ENCODE data around the gene NUCKS1. TPM values are rescaled to one million over a fixed set of nuclear protein-coding genes. Genes with fewer than 3 reads are reported as not detected.

NUCKS1 gene, protein sequence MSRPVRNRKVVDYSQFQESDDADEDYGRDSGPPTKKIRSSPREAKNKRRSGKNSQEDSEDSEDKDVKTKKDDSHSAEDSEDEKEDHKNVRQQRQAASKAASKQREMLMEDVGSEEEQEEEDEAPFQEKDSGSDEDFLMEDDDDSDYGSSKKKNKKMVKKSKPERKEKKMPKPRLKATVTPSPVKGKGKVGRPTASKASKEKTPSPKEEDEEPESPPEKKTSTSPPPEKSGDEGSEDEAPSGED
- total RNA-seq (2021; fragmentation: NEBNext Ultra II Directional; extraction: Animal tissue kit (Norgen Biotek cat#: 25700)) (461 and 492 TPM in 2 replicates), polyA plus RNA-seq (2011; rRNA removed) (76.7 and 126 TPM in 2 replicates), polyA minus RNA-seq (2011; rRNA and poly(A)+ RNA removed) (251 and 290 TPM in 2 replicates)
- 127 TPM for polyA plus RNA-seq (2011; cell fraction: cytosol; rRNA removed)
- 25.0 TPM for polyA plus RNA-seq (2011; cell fraction: nucleus; rRNA removed)
- 126 to 194 TPM (median 138 TPM) in 4 replicates for polyA plus RNA-seq (2012, experiment 1 of 2)
- 86.0 TPM for polyA plus RNA-seq (2012, experiment 2 of 2)
- 304 TPM for polyA plus RNA-seq (2013, experiment 1 of 2)
- 309 TPM for polyA plus RNA-seq (2013, experiment 2 of 2)
- 140 TPM for polyA minus RNA-seq (2011; cell fraction: cytosol; rRNA and poly(A)+ RNA removed)
- polyA minus RNA-seq (2011; cell fraction: nucleus; rRNA and poly(A)+ RNA removed) = 97.7 TPM
- long read RNA-seq, experiment 1, full-length matches to known transcripts = 16 of 272 reads
- long read RNA-seq, experiment 1, partial matches to known transcripts = 19 of 272 reads
- long read RNA-seq, experiment 1, other reads (novel, unspliced or antisense) = 237 of 272 reads
- long read RNA-seq, experiment 2, full-length matches to known transcripts = 100 of 286 reads
- long read RNA-seq, experiment 2, partial matches to known transcripts = 162 of 286 reads
- long read RNA-seq, experiment 2, other reads (novel, unspliced or antisense) = 24 of 286 reads

DNA sequence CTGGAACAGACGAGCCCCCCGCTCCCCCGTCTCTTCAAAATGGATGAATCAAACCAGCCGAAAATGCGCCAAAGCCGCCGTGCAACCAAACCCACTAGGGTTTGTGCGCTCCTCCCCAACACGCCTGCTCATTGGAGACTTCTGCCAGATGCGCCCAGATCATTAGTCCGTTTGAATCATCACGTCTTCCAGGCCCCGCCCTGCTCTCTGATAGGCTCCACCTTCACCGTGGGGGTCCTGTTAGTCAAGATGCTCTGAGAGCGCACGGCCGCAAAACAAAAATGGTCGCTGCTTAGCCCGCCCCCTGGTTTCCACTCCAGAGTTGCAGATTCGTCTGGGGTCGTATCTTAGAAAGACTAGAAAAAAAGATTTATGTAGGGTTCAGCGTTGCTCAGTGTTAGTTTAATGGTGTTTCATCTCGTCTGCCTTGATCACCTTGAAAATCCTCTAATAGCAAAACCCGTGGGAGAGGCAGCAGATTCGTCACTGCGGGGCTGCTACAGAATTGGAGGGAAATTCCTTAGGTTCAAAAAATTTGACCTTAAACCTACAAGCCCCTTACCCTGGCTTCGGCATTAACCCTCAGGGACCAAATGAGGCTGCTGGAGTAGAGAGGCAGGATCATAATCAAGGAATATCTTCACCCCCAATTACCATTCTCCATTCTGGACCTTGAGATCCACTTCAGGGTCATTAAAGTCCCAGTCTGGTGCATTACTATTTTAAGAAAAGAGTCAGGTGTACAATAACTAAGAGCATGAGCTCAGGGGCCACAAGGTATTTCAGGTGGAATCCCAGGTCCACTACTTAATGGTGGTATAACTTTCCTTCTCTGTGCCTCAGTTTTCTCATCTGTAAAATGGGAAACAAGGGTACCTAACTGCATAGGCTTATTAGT lies at the start of gene NUCKS1:
NUCKS1 (minus strand) TSS at position 45 of the 898 bp plus-strand sequence. CDS start 209 bp downstream, outside the sequence.
- Histone ChIP-seq H4K5ac (ENCODE audit: insufficient read length, low read depth, low read length) (peak within 1 kb of the TSS; percentile 95), H3K56ac (replicated peaks; ENCODE audit: insufficient read length, low read depth, low read length) (peak within 1 kb of the TSS; percentile 94), H3K4me1 (replicated peaks in 1 of 4; ENCODE audit: control insufficient read depth in 3 of 4, insufficient read depth in 4 of 4, low read length in 3 of 4) (peaks cover 0 to 10% (median 4%) of the 10 kb centered on the region in 4 experiments; a peak in 4 of 7 replicates), H2BK15ac (ENCODE audit: low read length) (0 out of 2 replicates have a peak within 1 kb of the TSS, but pooled peaks have one; percentile 94), H2BK12ac (ENCODE audit: low read depth, low read length) (peak within 1 kb of the TSS; percentile 84; the same call in 1 of the 2 replicates), H3K23ac (ENCODE audit: insufficient read length) (no peak within 1 kb of the TSS), H3K79me1 (ENCODE audit: low read depth, low read length) (no peaks in the 10 kb centered on the region), H2AFZ (ENCODE audit: low read length) (peak within 1 kb of the TSS; percentile 88), H2AK5ac (ENCODE audit: low read depth, low read length) (no peak within 1 kb of the TSS), H3K18ac (ENCODE audit: extremely low read depth, low read length) (peak within 1 kb of the TSS; percentile 78), H3K27me3 (replicated peaks in 1 of 4; ENCODE audit: control insufficient read depth in 3 of 4, extremely low read depth in 1 of 4, insufficient read depth in 3 of 4, low read length in 3 of 4) (no peaks in the 10 kb centered on the region), H3K79me2 (ENCODE audit: control insufficient read depth in 1 of 2, insufficient read depth in 2 of 2, low read length in 2 of 2) (peaks cover 32 to 39% of the 10 kb centered on the region in 2 experiments), H3K14ac (ENCODE audit: insufficient read length) (no peak within 1 kb of the TSS), H3K4ac (replicated peaks; ENCODE audit: insufficient read length, low read depth, low read length) (peak within 1 kb of the TSS; percentile 72), H2BK5ac (ENCODE audit: low read depth, low read length) (peak within 1 kb of the TSS; percentile 93), H4K8ac (ENCODE audit: extremely low read depth, insufficient read depth, low read length) (peak within 1 kb of the TSS; percentile 96), H4K91ac (replicated peaks; ENCODE audit: insufficient read length, low read length) (peak within 1 kb of the TSS; percentile 94), H3K27ac (ENCODE audit: low read depth, low read length) (peak within 1 kb of the TSS; percentile 95), H2BK20ac (ENCODE audit: low read length) (0 out of 2 replicates have a peak within 1 kb of the TSS, but pooled peaks have one; percentile 76), H3K9me3 (ENCODE audit: insufficient read depth in 2 of 2, low read depth in 1 of 2, low read length in 1 of 2) (no peaks in the 10 kb centered on the region), H2BK120ac (replicated peaks; ENCODE audit: low read depth, low read length) (peak within 1 kb of the TSS; percentile 49), H4K20me1 (replicated peaks in 1 of 2; ENCODE audit: control insufficient read depth in 1 of 2, insufficient read depth in 2 of 2, low read length in 2 of 2) (peaks cover 14 to 24% of the 10 kb centered on the region in 2 experiments), H3K4me3 (ENCODE audit: extremely low read depth in 1 of 4, insufficient read depth in 2 of 4, low read depth in 3 of 4, low read length in 4 of 4) (peak within 1 kb of the TSS; percentile 94 to 99 (median 96)), H3K9ac (replicated peaks in 1 of 4; ENCODE audit: extremely low read depth in 1 of 4, low read depth in 3 of 4, low read length in 3 of 4) (peak within 1 kb of the TSS; percentile 87 to 93 (median 92)), H3K4me2 (ENCODE audit: insufficient read depth in 1 of 2, low read depth in 2 of 2, low read length in 2 of 2) (peak within 1 kb of the TSS; percentile 81 to 86), H3K23me2 (ENCODE audit: low read depth, low read length) (peaks cover 5% of the 10 kb centered on the region), H3K36me3 (ENCODE audit: control insufficient read depth in 2 of 4, insufficient read depth in 4 of 4, low read length in 3 of 4) (peaks cover 0 to 7% (median 0%) of the 10 kb centered on the region in 4 experiments; a peak in 2 of 8 replicates)
- FAIRE-seq (peak; percentile 78), DNase-seq (ENCODE audit: low read depth in 1 of 2, low spot score in 2 of 2) (peak; percentile 94 to 97)
- CTCF ChIA-PET (ENCODE audit: partially characterized antibody) = interaction anchor here (0.6 to 1.3 kb wide), 3 partner anchors 9 to 351 kb away, joined by 3 read pairs; no protein-coding TSS in a partner anchor
- 2% methylated on average over 24 of the region's 27 CpGs; no CpG with 5 or more reads in 1 of the 2 experiments for WGBS, 2 experiments (ENCODE audit: extremely low coverage in 1 of 2, insufficient coverage in 1 of 2, insufficient read length in 1 of 2, insufficient replicate concordance in 2 of 2, low coverage in 1 of 2, low lambda C conversion rate in 2 of 2, missing lambda C conversion rate in 1 of 2)
- POLR2A ChIA-PET (ENCODE audit: partially characterized antibody) = interaction anchor here (0.6 to 1.8 kb wide), 13 partner anchors 11 to 149 kb away, joined by 3 to 12 read pairs (median 3); partner anchors contain the start of gene ELK4
- TF ChIP-seq SIRT6 (IDR thresholded peaks at IDR 0.05; ENCODE audit: low read length) = no peak
- TF ChIP-seq CBX8 (IDR thresholded peaks at IDR 0.05; ENCODE audit: borderline replicate concordance, low read depth, low read length) = no peak
- no peak for TF ChIP-seq SRF (IDR thresholded peaks at IDR 0.05; ENCODE audit: low read depth, low read length)
- TF ChIP-seq TAF1 (IDR thresholded peaks at IDR 0.05; ENCODE audit: low read depth, low read length) = peak; percentile 91
- TF ChIP-seq SP4 (IDR thresholded peaks at IDR 0.05; ENCODE audit: low read length) = peak; percentile 85; the same call in 1 of the 2 replicates
- no peak for TF ChIP-seq ZNF274 (IDR thresholded peaks at IDR 0.05; ENCODE audit: borderline replicate concordance, extremely low read depth, low read length)
- TF ChIP-seq SUZ12 (IDR thresholded peaks at IDR 0.05; ENCODE audit: low read length) = no peak

All from H1 (cell line).